Trophoblast cell (in vitro differentiated cells and primary cell): Measurements from ENCODE around the gene PDE11A.

ENCODE experiments used
- DNase-seq, 2 donors: peaks; one replicate each; pipeline ENCODE4 v3.0.0-alpha.2; 2016
- H2AFZ ChIP-seq: 2 replicates; pipeline ENCODE4 v1.6.1; 2013; ENCODE audit warnings: low read length, moderate library complexity, mild to moderate bottlenecking; ENCODE audit not compliant: insufficient read depth, poor library complexity
- H2AK5ac ChIP-seq: 2 replicates; pipeline ENCODE4 v1.6.1; 2013; ENCODE audit warnings: mild to moderate bottlenecking, low read length
- H2BK120ac ChIP-seq: 2 replicates; pipeline ENCODE4 v1.6.1; 2013; ENCODE audit warnings: low read length, mild to moderate bottlenecking, moderate library complexity; ENCODE audit not compliant: insufficient read depth, poor library complexity
- H2BK12ac ChIP-seq: 2 replicates; pipeline ENCODE4 v1.6.1; 2013; ENCODE audit warnings: mild to moderate bottlenecking, low read length, moderate library complexity
- H2BK5ac ChIP-seq: 2 replicates; pipeline ENCODE4 v1.6.1; 2013; ENCODE audit warnings: low read length, low read depth, moderate library complexity, mild to moderate bottlenecking; ENCODE audit not compliant: poor library complexity
- H3K14ac ChIP-seq: 2 replicates; pipeline ENCODE4 v1.6.1; 2013; ENCODE audit warnings: mild to moderate bottlenecking, low read length
- H3K18ac ChIP-seq: 2 replicates; pipeline ENCODE4 v1.6.1; 2013; ENCODE audit warnings: mild to moderate bottlenecking, low read length
- H3K23ac ChIP-seq: 2 replicates; pipeline ENCODE4 v1.6.1; 2013; ENCODE audit warnings: low read length
- H3K27ac ChIP-seq: 2 replicates; pipeline ENCODE4 v1.5.1; 2013; ENCODE audit warnings: low read depth, mild to moderate bottlenecking, inconsistent platforms, low read length, moderate library complexity
- H3K27me3 ChIP-seq: 2 replicates; pipeline ENCODE4 v1.6.1; 2013; ENCODE audit warnings: inconsistent platforms, mild to moderate bottlenecking, low read length, moderate library complexity; ENCODE audit not compliant: insufficient read depth
- H3K36me3 ChIP-seq, 2 experiments: 1 replicate in 1 of 2; 2 replicates in 1 of 2; pipeline ENCODE4 v1.6.1; 2013; ENCODE audit warnings: low read length in 2 of 2, mild to moderate bottlenecking in 2 of 2, moderate library complexity in 1 of 2; ENCODE audit not compliant: insufficient read depth in 2 of 2, control insufficient read depth in 1 of 2
- H3K4ac ChIP-seq: 2 replicates; pipeline ENCODE4 v1.6.1; 2013; ENCODE audit warnings: low read depth, mild to moderate bottlenecking, low read length, moderate library complexity
- H3K4me1 ChIP-seq, 2 experiments: 1 replicate in 1 of 2; 2 replicates in 1 of 2; pipeline ENCODE4 v1.6.1; 2013; ENCODE audit warnings: low read length in 2 of 2, mild to moderate bottlenecking in 2 of 2, moderate library complexity in 1 of 2; ENCODE audit not compliant: insufficient read depth in 2 of 2, control insufficient read depth in 1 of 2
- H3K4me2 ChIP-seq: 2 replicates; pipeline ENCODE4 v1.6.1; 2013; ENCODE audit warnings: inconsistent platforms, mild to moderate bottlenecking, low read length, moderate library complexity
- H3K4me3 ChIP-seq: 2 replicates; pipeline ENCODE4 v1.5.1; 2013; ENCODE audit warnings: mild to moderate bottlenecking, low read depth, low read length, inconsistent platforms
- H3K79me1 ChIP-seq: one replicate; pipeline ENCODE4 v1.6.1; 2013; ENCODE audit warnings: low read length
- H3K79me2 ChIP-seq: 2 replicates; pipeline ENCODE4 v1.6.1; 2013; ENCODE audit warnings: low read length, mild to moderate bottlenecking; ENCODE audit not compliant: control insufficient read depth, insufficient read depth, poor library complexity
- H3K9ac ChIP-seq: 2 replicates; pipeline ENCODE4 v1.6.1; 2013; ENCODE audit warnings: mild to moderate bottlenecking, low read length
- H3K9me3 ChIP-seq: 2 replicates; pipeline ENCODE4 v1.6.1; 2013; ENCODE audit warnings: low read depth, mild to moderate bottlenecking, control low read depth, inconsistent platforms, low read length; ENCODE audit not compliant: insufficient read depth
- H4K12ac ChIP-seq: 2 replicates; pipeline ENCODE4 v1.6.1; 2013; ENCODE audit warnings: low read depth, mild to moderate bottlenecking, low read length, moderate library complexity
- H4K8ac ChIP-seq: 2 replicates; pipeline ENCODE4 v1.6.1; 2013; ENCODE audit warnings: low read depth, mild to moderate bottlenecking, low read length, moderate library complexity
- H4K91ac ChIP-seq: one replicate; pipeline ENCODE4 v1.6.1; 2013; ENCODE audit warnings: low read depth, mild to moderate bottlenecking, low read length, moderate library complexity
- WGBS: extraction: QIAGEN DNeasy Blood & Tissue Kit; methylation state at CpG from one replicate; pipeline ENCODE4 v1.1.7; 2013; ENCODE audit warnings: missing lambda C conversion rate; ENCODE audit not compliant: insufficient read length, insufficient coverage; ENCODE audit errors: extremely low coverage; 5-methylcytosine and 5-hydroxymethylcytosine counted together

The PDE11A gene

GRCh38 chr2:177883177-177883576, 189.4 kb downstream of the PDE11A start:
- Histone ChIP-seq H3K4ac (no peak overlapping the region), H4K91ac (no peak overlapping the region), H3K4me1 (no peaks in the 10 kb centered on the region), H3K9me3 (no peaks in the 10 kb centered on the region), H3K4me3 (no peak overlapping the region), H2BK5ac (no peak overlapping the region), H3K27me3 (no peaks in the 10 kb centered on the region), H2BK120ac (no peak overlapping the region), H3K4me2 (no peak overlapping the region), H3K79me2 (no peaks in the 10 kb centered on the region), H3K18ac (no peak overlapping the region), H4K12ac (no peak overlapping the region), H3K14ac (no peak overlapping the region), H3K9ac (no peak overlapping the region), H3K36me3 (no peaks in the 10 kb centered on the region), H3K27ac (no peak overlapping the region), H2AK5ac (no peak overlapping the region), H3K79me1 (no peaks in the 10 kb centered on the region), H2AFZ (no peak overlapping the region), H3K23ac (no peak overlapping the region), H2BK12ac (no peak overlapping the region), H4K8ac (no peak overlapping the region)
- no peak for DNase-seq
- WGBS, result no CpG with 5 or more reads among the region's 2 CpGs

GRCh38 chr2:177882501-177882900, 190.1 kb downstream of the PDE11A start:
- no peak overlapping the region for H2BK5ac ChIP-seq
- no peak overlapping the region for H2BK12ac ChIP-seq
- no peak overlapping the region for H3K4me2 ChIP-seq
- H3K18ac ChIP-seq, result no peak overlapping the region
- no peak overlapping the region for H3K4ac ChIP-seq
- no peak overlapping the region for H4K12ac ChIP-seq
- no peak overlapping the region for H3K4me3 ChIP-seq
- WGBS, result no CpG with 5 or more reads among the region's 1 CpG
- H3K4me1 ChIP-seq, result no peaks in the 10 kb centered on the region
- H3K27me3 ChIP-seq, result no peaks in the 10 kb centered on the region
- no peak overlapping the region for H4K8ac ChIP-seq
- H3K79me2 ChIP-seq, result no peaks in the 10 kb centered on the region
- H2BK120ac ChIP-seq, result no peak overlapping the region
- no peak overlapping the region for H4K91ac ChIP-seq
- H3K79me1 ChIP-seq, result no peaks in the 10 kb centered on the region
- H3K27ac ChIP-seq, result no peak overlapping the region
- no peak overlapping the region for H3K23ac ChIP-seq
- no peak overlapping the region for H2AFZ ChIP-seq
- DNase-seq, result no peak
- no peaks in the 10 kb centered on the region for H3K9me3 ChIP-seq
- H3K9ac ChIP-seq, result no peak overlapping the region
- no peaks in the 10 kb centered on the region for H3K36me3 ChIP-seq
- no peak overlapping the region for H3K14ac ChIP-seq
- H2AK5ac ChIP-seq, result no peak overlapping the region

GRCh38 chr2:177881921-177882320, 190.7 kb downstream of the PDE11A start:
- H3K9ac ChIP-seq, result no peak overlapping the region
- no peaks in the 10 kb centered on the region for H3K36me3 ChIP-seq
- no peak overlapping the region for H3K18ac ChIP-seq
- H3K23ac ChIP-seq, result no peak overlapping the region
- H3K4me2 ChIP-seq, result no peak overlapping the region
- H4K91ac ChIP-seq, result no peak overlapping the region
- no peak overlapping the region for H3K14ac ChIP-seq
- no peak overlapping the region for H2BK5ac ChIP-seq
- no peaks in the 10 kb centered on the region for H3K79me2 ChIP-seq
- no peaks in the 10 kb centered on the region for H3K79me1 ChIP-seq
- no peak overlapping the region for H3K27ac ChIP-seq
- DNase-seq, result no peak
- H3K4ac ChIP-seq, result no peak overlapping the region
- no peak overlapping the region for H4K12ac ChIP-seq
- no peak overlapping the region for H3K4me3 ChIP-seq
- H2AK5ac ChIP-seq, result no peak overlapping the region
- H3K9me3 ChIP-seq, result no peaks in the 10 kb centered on the region
- H2BK120ac ChIP-seq, result no peak overlapping the region
- H4K8ac ChIP-seq, result no peak overlapping the region
- no peak overlapping the region for H2AFZ ChIP-seq
- no peaks in the 10 kb centered on the region for H3K27me3 ChIP-seq
- H2BK12ac ChIP-seq, result no peak overlapping the region
- H3K4me1 ChIP-seq, result no peaks in the 10 kb centered on the region
- no CpG with 5 or more reads among the region's 2 CpGs for WGBS

GRCh38 chr2:177881008-177881747, 191.4 kb downstream of the PDE11A start:
- Histone ChIP-seq H4K8ac (no peak overlapping the region), H3K4me3 (no peak overlapping the region), H3K4ac (no peak overlapping the region), H3K79me2 (no peaks in the 10 kb centered on the region), H3K79me1 (no peaks in the 10 kb centered on the region), H2AFZ (no peak overlapping the region), H2BK5ac (no peak overlapping the region), H3K27me3 (no peaks in the 10 kb centered on the region), H3K36me3 (no peaks in the 10 kb centered on the region), H3K14ac (no peak overlapping the region), H4K91ac (no peak overlapping the region), H3K4me2 (no peak overlapping the region), H3K9me3 (no peaks in the 10 kb centered on the region), H3K27ac (no peak overlapping the region), H3K4me1 (no peaks in the 10 kb centered on the region), H3K18ac (no peak overlapping the region), H3K23ac (no peak overlapping the region), H2AK5ac (no peak overlapping the region), H2BK120ac (no peak overlapping the region), H4K12ac (no peak overlapping the region), H2BK12ac (no peak overlapping the region), H3K9ac (no peak overlapping the region)
- DNase-seq, result no peak
- WGBS, result no CpG with 5 or more reads among the region's 2 CpGs
